Smooth muscle cell of trachea (primary cell): Measurements from ENCODE around the gene PASK. TPM values are rescaled to one million over a fixed set of nuclear protein-coding genes. Genes with fewer than 3 reads are reported as not detected.

Experiments
- total RNA-seq: library from RNA; depleted of rRNA; stranded (reverse); fragments of >200 nt; gene quantifications from 2 replicates; pipeline ENCODE4 v1.2.1, GENCODE V29; 2014

Gene PASK
- 0.99 and 3.9 TPM in 2 replicates for total RNA-seq

GRCh38 chr2:241148891-241149674 lies at the start of gene PASK:
TSS of gene PASK (minus strand) at chr2:241149472. CDS start at chr2:241143032, 6,440 bp downstream.

GRCh38 chr2:241188361-241189092 lies 39.3 kb upstream of the PASK start, which contains the start of gene ANO7:
TSS of gene ANO7 (plus strand) at chr2:241188677. CDS start at chr2:241190064, 1,387 bp downstream.

GRCh38 chr2:241149925-241150659 lies 820 bp upstream of the PASK start, which contains the start of gene PPP1R7:
TSS of gene PPP1R7 (plus strand) at chr2:241150467. CDS start at chr2:241150496, 29 bp downstream.

GRCh38 chr2:241102239-241102803 lies 47.0 kb downstream of the PASK start, which contains the start of gene MTERF4:
TSS of gene MTERF4 (minus strand) at chr2:241102287. CDS start at chr2:241102273, 14 bp downstream.

Other genes with a start within 250 kb of the PASK start
- 0.50 and 1.0 TPM in 2 replicates for gene CROCC2, start 243.1 kb downstream of the PASK start, total RNA-seq
- gene SNED1, start 150.9 kb downstream of the PASK start, total RNA-seq: 52.9 and 124 TPM in 2 replicates
- 32.1 and 43.5 TPM in 2 replicates for gene MTERF4, start 47.2 kb downstream of the PASK start, total RNA-seq
- gene PPP1R7, start 995 bp upstream of the PASK start, total RNA-seq: 78.1 and 84.2 TPM in 2 replicates
- gene ANO7, start 39.2 kb upstream of the PASK start, total RNA-seq: 0.15 and 0.83 TPM in 2 replicates
- 1,094 and 1,709 TPM in 2 replicates for gene HDLBP, start 166.2 kb upstream of the PASK start, total RNA-seq
- gene SEPTIN2, start 166.5 kb upstream of the PASK start, total RNA-seq: 435 and 523 TPM in 2 replicates
- gene FARP2, start 206.8 kb upstream of the PASK start, total RNA-seq: 39.0 and 46.6 TPM in 2 replicates